GM19099 (cell line): ENCODE data around the gene IGSF11.

ENCODE experiments used
- POLR2A ChIP-seq: IDR thresholded peaks from 3 replicates; pipeline ENCODE4 v1.6.1; 2011; ENCODE audit warnings: low read depth; ENCODE audit not compliant: insufficient read length; ENCODE audit errors: extremely low read depth

The IGSF11 gene, protein sequence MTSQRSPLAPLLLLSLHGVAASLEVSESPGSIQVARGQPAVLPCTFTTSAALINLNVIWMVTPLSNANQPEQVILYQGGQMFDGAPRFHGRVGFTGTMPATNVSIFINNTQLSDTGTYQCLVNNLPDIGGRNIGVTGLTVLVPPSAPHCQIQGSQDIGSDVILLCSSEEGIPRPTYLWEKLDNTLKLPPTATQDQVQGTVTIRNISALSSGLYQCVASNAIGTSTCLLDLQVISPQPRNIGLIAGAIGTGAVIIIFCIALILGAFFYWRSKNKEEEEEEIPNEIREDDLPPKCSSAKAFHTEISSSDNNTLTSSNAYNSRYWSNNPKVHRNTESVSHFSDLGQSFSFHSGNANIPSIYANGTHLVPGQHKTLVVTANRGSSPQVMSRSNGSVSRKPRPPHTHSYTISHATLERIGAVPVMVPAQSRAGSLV

GRCh38 chr3:119034256-119035013 lies at the start of gene IGSF11:
TSS of gene IGSF11 (minus strand) at chr3:119034846. CDS start at chr3:119034582, 264 bp downstream.
- TF ChIP-seq POLR2A = no peak

DNA sequence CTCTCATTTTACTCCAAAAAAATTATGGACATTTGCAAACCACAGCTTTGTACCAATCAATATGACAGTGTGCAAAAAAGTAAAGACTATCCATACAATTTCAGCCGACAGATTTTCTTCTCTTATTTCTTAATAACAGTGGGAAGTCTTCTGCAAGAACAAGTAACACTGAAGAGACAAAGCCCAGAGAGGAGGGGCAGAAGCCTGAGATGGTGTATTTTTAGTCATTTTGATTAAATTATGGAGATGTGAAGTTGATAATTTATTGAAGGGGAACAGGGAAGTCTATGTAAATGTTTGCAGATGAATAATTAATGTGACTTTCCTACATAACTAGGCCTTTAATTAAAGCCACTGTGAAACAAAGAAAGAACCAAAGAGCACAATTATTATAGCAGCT lies 45.7 kb upstream of the IGSF11 start:
- TF ChIP-seq POLR2A = no peak

DNA sequence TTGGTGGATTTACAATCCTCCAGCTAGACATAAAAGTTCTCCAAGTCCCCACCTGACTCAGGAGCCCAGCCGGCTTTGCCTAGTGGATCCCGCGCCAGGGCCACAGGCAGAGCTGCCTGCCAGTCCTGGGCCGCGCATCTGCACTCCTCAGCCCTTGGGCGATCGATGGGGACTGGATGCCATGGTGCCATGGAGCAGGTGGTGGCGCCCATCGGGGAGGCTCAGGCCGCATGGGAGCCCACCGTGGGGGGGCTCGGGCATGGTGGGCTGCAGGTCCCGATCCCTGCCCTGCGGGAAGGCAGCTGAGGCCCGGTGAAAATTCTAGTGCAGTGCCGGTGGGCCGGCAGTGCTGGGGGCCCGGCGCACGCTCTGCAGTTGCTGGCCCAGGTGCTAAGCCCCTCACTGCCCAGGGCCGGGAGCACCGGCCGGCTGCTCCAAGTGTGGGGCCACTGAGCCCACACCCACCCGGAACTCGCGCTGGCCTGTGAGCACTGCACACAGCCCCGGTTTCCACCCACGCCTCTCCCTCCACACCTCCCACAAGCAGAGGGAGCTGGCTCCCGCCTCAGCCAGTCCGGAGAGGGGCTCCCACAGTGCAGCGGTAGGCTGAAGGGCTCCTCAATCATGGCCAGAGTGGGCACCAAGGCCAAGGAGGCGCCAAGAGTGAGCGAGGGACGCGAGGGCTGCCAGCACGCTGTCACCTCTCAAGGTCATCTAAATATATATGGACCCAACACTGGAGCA lies 38.8 kb upstream of the IGSF11 start:
- TF ChIP-seq POLR2A = no peak

DNA sequence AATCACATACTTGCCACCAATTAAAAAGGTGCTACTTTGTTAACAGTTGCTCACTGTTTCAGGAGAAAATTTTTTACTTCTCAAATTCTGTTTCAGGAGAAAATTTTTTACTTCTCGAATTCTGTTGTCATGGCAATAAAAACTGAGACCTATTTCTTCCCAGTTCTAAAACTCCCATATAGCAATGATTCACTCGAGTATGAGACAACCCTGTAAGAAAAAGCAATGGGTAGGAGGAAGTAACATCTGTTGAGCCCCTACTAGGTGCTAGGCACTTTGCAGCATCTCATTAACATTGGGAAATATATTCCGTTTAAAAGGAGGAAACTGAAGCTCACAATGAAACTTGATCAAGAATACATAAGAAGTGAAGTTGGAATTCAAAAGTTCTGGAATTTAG lies 35.1 kb upstream of the IGSF11 start:
- TF ChIP-seq POLR2A = no peak

- TF ChIP-seq POLR2A = no peak
Measured at GRCh38 chr3:119063471-119063870, 28.8 kb upstream of the IGSF11 start.

GRCh38 chr3:119062892-119063291 lies 28.2 kb upstream of the IGSF11 start:
- no peak for TF ChIP-seq POLR2A

GRCh38 chr3:119044593-119044992 lies 9.9 kb upstream of the IGSF11 start:
- no peak for TF ChIP-seq POLR2A

GRCh38 chr3:119042162-119042561 lies 7.5 kb upstream of the IGSF11 start:
- TF ChIP-seq POLR2A = no peak

GRCh38 chr3:119035014-119035346 lies 334 bp upstream of the IGSF11 start:
- TF ChIP-seq POLR2A = no peak

DNA sequence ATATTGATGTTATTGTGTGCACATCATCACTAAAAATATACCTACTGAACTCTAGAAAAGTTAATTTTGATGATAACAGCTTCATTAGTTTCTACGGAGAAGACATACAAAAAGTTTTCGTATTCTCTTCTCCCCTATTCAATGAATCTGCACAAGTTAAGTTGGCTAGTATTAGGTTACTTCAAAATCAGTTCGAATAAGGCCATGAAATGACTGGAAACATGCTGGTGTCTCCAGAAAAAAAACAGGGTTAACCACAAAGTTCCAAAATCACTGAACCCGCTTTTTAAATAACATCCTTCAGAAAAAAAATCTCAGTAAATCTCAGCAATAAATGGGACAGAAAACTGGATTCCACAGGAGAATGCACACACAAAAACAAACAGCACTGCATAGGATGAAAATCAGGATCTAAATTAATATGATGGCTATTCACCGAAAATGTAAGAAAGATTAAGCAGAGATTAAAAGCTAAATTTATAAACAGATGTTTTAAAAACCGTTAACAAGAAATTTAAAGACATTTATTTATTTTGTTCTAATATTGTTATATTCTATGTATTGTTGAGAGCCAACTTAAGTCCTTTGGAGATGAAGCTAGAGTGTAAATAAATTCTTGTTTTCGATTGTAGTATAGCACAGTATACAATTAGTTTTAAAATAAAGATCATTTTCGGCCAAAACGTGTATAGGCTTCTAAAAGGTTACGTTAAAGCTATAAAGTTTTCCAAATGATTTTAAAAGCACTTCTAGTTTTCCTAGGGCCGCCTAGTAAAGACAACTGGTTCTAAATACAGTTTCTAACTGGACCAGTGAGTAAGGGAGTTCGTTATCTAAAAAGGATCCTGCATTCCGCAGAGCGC lies 1.0 kb downstream of the IGSF11 start:
- no peak for TF ChIP-seq POLR2A

DNA sequence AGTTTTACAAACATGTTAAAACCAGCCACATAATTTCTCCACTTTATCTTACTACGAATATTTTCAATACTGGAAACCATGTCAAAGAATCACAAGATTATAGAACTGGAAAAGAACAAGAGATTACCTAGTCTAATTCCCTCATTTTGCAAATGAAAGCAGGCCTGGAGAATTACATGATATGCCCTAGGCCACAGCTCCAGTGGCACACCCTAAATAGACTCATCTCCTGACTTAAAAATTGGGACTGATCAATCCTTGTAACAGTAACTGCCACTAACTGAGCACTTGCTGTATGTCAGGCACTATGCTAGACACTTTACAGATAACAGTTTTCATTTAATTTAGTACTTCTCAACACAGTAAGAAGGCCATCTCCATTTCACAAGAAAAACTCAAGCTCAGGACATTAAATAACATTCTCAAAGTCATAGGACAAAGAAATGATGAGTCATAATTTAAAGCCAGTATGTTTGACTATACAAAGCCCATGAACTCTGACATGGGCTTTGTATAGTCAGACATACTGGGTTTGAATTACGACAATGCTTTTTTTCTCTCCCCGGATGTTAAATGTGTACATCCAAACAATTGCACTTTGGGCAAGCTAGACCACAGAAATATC lies 9.4 kb downstream of the IGSF11 start:
- no peak for TF ChIP-seq POLR2A

DNA sequence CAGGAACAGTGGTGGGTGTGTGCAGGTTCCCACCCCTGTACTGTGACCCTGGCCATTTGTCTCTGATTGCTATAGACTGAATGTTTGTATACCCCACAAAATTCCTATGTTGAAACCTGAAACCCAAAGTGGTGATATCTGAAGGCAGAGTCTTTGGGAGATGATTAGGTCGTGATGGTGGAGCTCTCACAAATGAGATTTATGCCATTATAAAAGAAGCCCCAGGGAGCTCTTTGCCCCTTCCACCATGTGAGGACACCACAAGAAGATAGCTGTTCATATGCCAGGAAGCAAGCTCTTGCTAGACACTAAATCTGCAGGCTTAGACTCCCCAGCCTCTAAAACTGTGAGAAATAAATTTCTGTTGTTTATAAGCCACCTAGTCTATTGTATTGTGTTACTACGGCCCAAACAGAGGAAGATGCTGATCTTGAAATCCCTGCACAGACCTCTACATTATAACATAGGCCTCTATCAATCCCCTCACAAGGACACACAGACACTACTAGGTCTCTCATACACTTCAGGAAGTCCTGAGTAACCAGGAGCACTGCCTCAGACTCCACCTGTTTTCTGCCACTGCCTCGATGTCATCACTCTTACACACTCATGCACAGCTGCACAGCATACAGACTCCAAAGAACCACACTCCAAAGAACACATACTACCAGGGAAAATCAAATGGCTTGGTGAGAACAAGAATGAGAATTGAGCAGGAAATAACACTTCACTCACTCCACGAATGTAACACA lies 14.7 kb downstream of the IGSF11 start:
- no peak for TF ChIP-seq POLR2A

- TF ChIP-seq POLR2A = no peak
Measured at GRCh38 chr3:119018690-119019463, 15.8 kb downstream of the IGSF11 start.
